Stimulated activated CD4-positive, alpha-beta T cell treated with anti-CD3 and anti-CD28 coated beads, TNF-alpha, amount 100 ng/mL, for 4 hours (primary cell): ENCODE measurements around the gene PLA2R1.
"Not testable (repeated sequence)": the region's sequence is repeated elsewhere in the genome, so short reads cannot be mapped to it uniquely, and the experiment has no call there.

Experiments used
- DNase-seq, 3 experiments: peaks; one replicate each; pipeline ENCODE4 v3.0.0-alpha.2; 2020; ENCODE audit warnings: low read depth in 3 of 3

The PLA2R1 gene

GRCh38 chr2:160063879-160064612 is 1.6 kb upstream of the PLA2R1 start:
- DNase-seq: no peak

GRCh38 chr2:160063271-160063670 is 856 bp upstream of the PLA2R1 start:
- DNase-seq: no peak

GRCh38 chr2:160061944-160062291 is 497 bp downstream of the PLA2R1 start:
- no peak for DNase-seq

GRCh38 chr2:160061533-160061932 is 882 bp downstream of the PLA2R1 start:
- no peak for DNase-seq

GRCh38 chr2:160060297-160060696 is 2.1 kb downstream of the PLA2R1 start:
- DNase-seq: no peak

- no peak for DNase-seq
Measured at GRCh38 chr2:160057356-160057755, 5.1 kb downstream of the PLA2R1 start.

- no peak for DNase-seq
Measured at GRCh38 chr2:160055726-160056108, 6.7 kb downstream of the PLA2R1 start.

GRCh38 chr2:160054984-160055725 is 7.3 kb downstream of the PLA2R1 start:
- DNase-seq: no peak

GRCh38 chr2:160053946-160054345 is 8.5 kb downstream of the PLA2R1 start:
- no peak for DNase-seq

GRCh38 chr2:160052531-160052930 is 9.9 kb downstream of the PLA2R1 start:
- DNase-seq: no peak

- DNase-seq: no peak
Measured at GRCh38 chr2:160051371-160051800, 11.0 kb downstream of the PLA2R1 start.

- DNase-seq: no peak
Measured at GRCh38 chr2:160050147-160050546, 12.3 kb downstream of the PLA2R1 start.

- DNase-seq: no peak
Measured at GRCh38 chr2:160045703-160046210, 16.7 kb downstream of the PLA2R1 start.

- DNase-seq: no peak
Measured at GRCh38 chr2:160044728-160045127, 17.7 kb downstream of the PLA2R1 start.

GRCh38 chr2:160043265-160043664 is 19.1 kb downstream of the PLA2R1 start:
- DNase-seq: no peak

- DNase-seq: no peak
Measured at GRCh38 chr2:160042054-160042453, 20.4 kb downstream of the PLA2R1 start.

- DNase-seq: no peak
Measured at GRCh38 chr2:160041091-160041490, 21.3 kb downstream of the PLA2R1 start.

- DNase-seq: no peak
Measured at GRCh38 chr2:160039166-160039903, 23.1 kb downstream of the PLA2R1 start.

- not testable (repeated sequence) for DNase-seq
Measured at GRCh38 chr2:160038662-160039061, 23.8 kb downstream of the PLA2R1 start.

- no peak for DNase-seq
Measured at GRCh38 chr2:160036736-160037135, 25.7 kb downstream of the PLA2R1 start.

- no peak for DNase-seq
Measured at GRCh38 chr2:160035125-160035524, 27.3 kb downstream of the PLA2R1 start.

GRCh38 chr2:160034396-160034795 is 28.0 kb downstream of the PLA2R1 start:
- no peak for DNase-seq
